H1 (cell line): ENCODE data around the gene THAP7. TPM values are rescaled to one million over a fixed set of nuclear protein-coding genes. Genes with fewer than 3 reads are reported as not detected.

ENCODE experiments used
- CTCF ChIA-PET: fragments of 300-600 bp; sonication (Branson Sonifier 250); formaldehyde crosslinking; loops from one replicate; lab custom pipeline; 2021; ENCODE audit not compliant: partially characterized antibody; lab: Charles Lee
- POLR2A ChIA-PET: fragments of 300-600 bp; sonication (Branson Sonifier 250); formaldehyde crosslinking; loops from one replicate; lab custom pipeline; 2021; ENCODE audit warnings: inconsistent platforms; ENCODE audit not compliant: partially characterized antibody; lab: Charles Lee
- DNase-seq, 2 experiments: peaks; one replicate each; pipeline versions ENCODE4 v3.0.0 to v3.0.0-alpha.2; 2010 to 2022; ENCODE audit warnings: low spot score in 2 of 2, low read depth in 1 of 2, mixed read lengths in 1 of 2
- FAIRE-seq: peaks from 2 replicates; lab custom pipeline; 2011; peaks lifted over from hg19 to GRCh38; lab: Jason Lieb, UNC
- H2AFZ ChIP-seq: 2 replicates; pipeline ENCODE4 v1.8.1; 2012; ENCODE audit warnings: low read length, inconsistent platforms
- H2AK5ac ChIP-seq: 2 replicates; pipeline ENCODE4 v1.6.1; 2013; ENCODE audit warnings: low read depth, low read length
- H2BK120ac ChIP-seq: replicated peaks from 2 replicates; pipeline ENCODE3; 2013; ENCODE audit warnings: low read depth, low read length, inconsistent platforms
- H2BK12ac ChIP-seq: 2 replicates; pipeline ENCODE4 v1.6.1; 2013; ENCODE audit warnings: low read depth, low read length
- H2BK15ac ChIP-seq: 2 replicates; pipeline ENCODE4 v1.6.1; 2013; ENCODE audit warnings: low read length
- H2BK20ac ChIP-seq: 2 replicates; pipeline ENCODE4 v1.6.1; 2013; ENCODE audit warnings: low read length
- H2BK5ac ChIP-seq: 2 replicates; pipeline ENCODE4 v1.6.1; 2013; ENCODE audit warnings: low read depth, low read length
- H3K14ac ChIP-seq: 2 replicates; pipeline ENCODE4 v1.6.1; 2013; ENCODE audit warnings: inconsistent platforms; ENCODE audit not compliant: insufficient read length
- H3K18ac ChIP-seq: 2 replicates; pipeline ENCODE4 v1.6.1; 2013; ENCODE audit warnings: low read length; ENCODE audit errors: extremely low read depth
- H3K23ac ChIP-seq: 2 replicates; pipeline ENCODE4 v1.6.1; 2013; ENCODE audit warnings: inconsistent platforms; ENCODE audit not compliant: insufficient read length
- H3K23me2 ChIP-seq: 2 replicates; pipeline ENCODE4 v1.6.1; 2013; ENCODE audit warnings: low read depth, low read length
- H3K27ac ChIP-seq: 2 replicates; pipeline ENCODE4 v1.6.1; 2011; ENCODE audit warnings: low read depth, low read length, inconsistent platforms
- H3K27me3 ChIP-seq, 4 experiments: replicated peaks in 1 of 4; 1 replicate in 1 of 4; 2 replicates in 3 of 4; pipeline versions ENCODE4 v1.6.1 to v1.8.1; 2011 to 2013; ENCODE audit warnings: low read length in 3 of 4, mild to moderate bottlenecking in 3 of 4, inconsistent platforms in 2 of 4, mixed read lengths in 2 of 4, moderate library complexity in 1 of 4; ENCODE audit not compliant: control insufficient read depth in 3 of 4, insufficient read depth in 3 of 4; ENCODE audit errors: extremely low read depth in 1 of 4
- H3K36me3 ChIP-seq, 4 experiments: 2 replicates each; pipeline versions ENCODE4 v1.6.1 to v1.8.1; 2011 to 2013; ENCODE audit warnings: mild to moderate bottlenecking in 4 of 4, low read length in 3 of 4, moderate library complexity in 2 of 4, control low read depth in 1 of 4, inconsistent platforms in 1 of 4; ENCODE audit not compliant: insufficient read depth in 4 of 4, control insufficient read depth in 2 of 4
- H3K4ac ChIP-seq: replicated peaks from 2 replicates; pipeline ENCODE3; 2013; ENCODE audit warnings: low read length, low read depth, mixed read lengths, inconsistent platforms; ENCODE audit not compliant: insufficient read length
- H3K4me1 ChIP-seq, 4 experiments: replicated peaks in 1 of 4; 1 replicate in 1 of 4; 2 replicates in 3 of 4; pipeline versions ENCODE4 v1.6.1 to v1.8.1; 2011 to 2013; ENCODE audit warnings: low read length in 3 of 4, inconsistent platforms in 2 of 4, mixed read lengths in 1 of 4; ENCODE audit not compliant: insufficient read depth in 4 of 4, control insufficient read depth in 3 of 4
- H3K4me2 ChIP-seq, 2 experiments: 2 replicates each; pipeline versions ENCODE4 v1.6.1 to v1.8.1; 2011 to 2013; ENCODE audit warnings: low read depth in 2 of 2, low read length in 2 of 2, control low read depth in 1 of 2, inconsistent platforms in 1 of 2, mild to moderate bottlenecking in 1 of 2; ENCODE audit not compliant: insufficient read depth in 1 of 2
- H3K4me3 ChIP-seq, 4 experiments: fragments of 200-600, 300-600 bp in 1 of 4; sonication (generic), shearing (Covaris generic), sonication (Bioruptor Twin) in 1 of 4; 2 replicates each; pipeline versions ENCODE4 v1.5.1 to v1.8.1; 2011 to 2016; ENCODE audit warnings: low read length in 4 of 4, low read depth in 3 of 4, control low read depth in 2 of 4, inconsistent platforms in 2 of 4, mild to moderate bottlenecking in 2 of 4, mixed read lengths in 1 of 4, moderate library complexity in 1 of 4; ENCODE audit not compliant: insufficient read depth in 2 of 4; ENCODE audit errors: extremely low read depth in 1 of 4
- H3K56ac ChIP-seq: replicated peaks from 2 replicates; pipeline ENCODE3; 2013; ENCODE audit warnings: low read depth, mild to moderate bottlenecking, mixed read lengths, low read length, inconsistent platforms; ENCODE audit not compliant: insufficient read length
- H3K79me1 ChIP-seq: 2 replicates; pipeline ENCODE4 v1.6.1; 2013; ENCODE audit warnings: low read depth, low read length, control low read depth
- H3K79me2 ChIP-seq, 2 experiments: 2 replicates each; pipeline versions ENCODE4 v1.6.1 to v1.8.1; 2012 to 2013; ENCODE audit warnings: low read length in 2 of 2, mild to moderate bottlenecking in 2 of 2, inconsistent platforms in 1 of 2; ENCODE audit not compliant: insufficient read depth in 2 of 2, control insufficient read depth in 1 of 2
- H3K9ac ChIP-seq, 4 experiments: replicated peaks in 1 of 4; 1 replicate in 1 of 4; 2 replicates in 3 of 4; pipeline versions ENCODE4 v1.6.1 to v1.8.1; 2011 to 2013; ENCODE audit warnings: low read depth in 3 of 4, low read length in 3 of 4, control low read depth in 2 of 4, mild to moderate bottlenecking in 2 of 4, moderate library complexity in 2 of 4, inconsistent platforms in 1 of 4; ENCODE audit errors: extremely low read depth in 1 of 4
- H3K9me3 ChIP-seq, 2 experiments: 2 replicates each; pipeline versions ENCODE4 v1.6.1 to v1.8.1; 2012 to 2013; ENCODE audit warnings: mild to moderate bottlenecking in 2 of 2, moderate library complexity in 2 of 2, control low read depth in 1 of 2, inconsistent platforms in 1 of 2, low read depth in 1 of 2, low read length in 1 of 2, mixed read lengths in 1 of 2; ENCODE audit not compliant: insufficient read depth in 2 of 2
- H4K20me1 ChIP-seq, 2 experiments: replicated peaks in 1 of 2; 2 replicates each; pipeline versions ENCODE3 to v1.8.1; 2011 to 2013; ENCODE audit warnings: inconsistent platforms in 2 of 2, low read length in 2 of 2, mild to moderate bottlenecking in 1 of 2; ENCODE audit not compliant: insufficient read depth in 2 of 2, control insufficient read depth in 1 of 2
- H4K5ac ChIP-seq: 2 replicates; pipeline ENCODE4 v1.6.1; 2013; ENCODE audit warnings: low read length, low read depth, mixed read lengths, inconsistent platforms; ENCODE audit not compliant: insufficient read length
- H4K8ac ChIP-seq: 2 replicates; pipeline ENCODE4 v1.8.0; 2013; ENCODE audit warnings: mild to moderate bottlenecking, moderate library complexity, low read length, inconsistent platforms; ENCODE audit not compliant: insufficient read depth; ENCODE audit errors: extremely low read depth
- H4K91ac ChIP-seq: replicated peaks from 2 replicates; pipeline ENCODE3; 2013; ENCODE audit warnings: low read length, mixed read lengths, inconsistent platforms; ENCODE audit not compliant: insufficient read length
- BACH1 ChIP-seq: IDR thresholded peaks from 2 replicates; pipeline ENCODE4 v1.6.1; 2012; ENCODE audit warnings: low read length, improper control_type of control experiment
- E2F6 ChIP-seq: IDR thresholded peaks from 2 replicates; pipeline ENCODE4 v1.6.1; 2012; ENCODE audit warnings: inconsistent platforms
- RAD21 ChIP-seq, 2 experiments: IDR thresholded peaks in 1 of 2; conservative IDR thresholded peaks in 1 of 2; 2 replicates each; pipeline ENCODE4 v1.6.1; 2011; ENCODE audit warnings: low read depth in 2 of 2, low read length in 2 of 2, improper control_type of control experiment in 1 of 2, inconsistent platforms in 1 of 2, mild to moderate bottlenecking in 1 of 2, moderate library complexity in 1 of 2
- RBBP5 ChIP-seq: IDR thresholded peaks from 2 replicates; pipeline ENCODE4 v1.7.1; 2012; ENCODE audit warnings: low read depth, mild to moderate bottlenecking, inconsistent platforms, low read length, moderate library complexity, borderline replicate concordance
- TAF7 ChIP-seq: optimal IDR thresholded peaks from 2 replicates; pipeline ENCODE3; 2011; ENCODE audit warnings: low read depth, mild to moderate bottlenecking, inconsistent platforms, low read length, moderate library complexity, borderline replicate concordance
- TEAD4 ChIP-seq: IDR thresholded peaks from 2 replicates; pipeline ENCODE4 v1.6.1; 2012; ENCODE audit warnings: low read depth, low read length, inconsistent platforms, mixed read lengths
- WGBS, 2 experiments: shearing (Covaris generic) in 1 of 2; methylation state at CpG; one replicate each; pipeline versions ENCODE4 v1.1.6 to v1.1.7; 2013 to 2015; ENCODE audit warnings: low lambda C conversion rate in 2 of 2, mixed read lengths in 2 of 2, inconsistent platforms in 1 of 2, low coverage in 1 of 2, missing lambda C conversion rate in 1 of 2; ENCODE audit not compliant: insufficient replicate concordance in 2 of 2, insufficient coverage in 1 of 2, insufficient read length in 1 of 2; ENCODE audit errors: extremely low coverage in 1 of 2, missing lambda C conversion rate in 1 of 2; 5-methylcytosine and 5-hydroxymethylcytosine counted together
- polyA plus RNA-seq, 7 experiments: library from polyadenylated mRNA; depleted of rRNA in 3 of 7; stranded (reverse) in 5 of 7; unstranded in 2 of 7; fragments of >200 nt in 5 of 7; fragments of 200-250 nt in 2 of 7; gene quantifications; 1 replicate in 5 of 7; 2 replicates in 1 of 7; 4 replicates in 1 of 7; pipeline versions ENCODE4 v1.2.1 to v1.2.3, GENCODE V29; 2011 to 2013; ENCODE audit warnings: missing spikeins in 2 of 7, mixed read lengths in 2 of 7
- total RNA-seq: library from RNA; stranded (reverse); fragmentation: NEBNext Ultra II Directional; extraction: Animal tissue kit (Norgen Biotek cat#: 25700); gene quantifications from 2 replicates; pipeline ENCODE4 v1.2.1, GENCODE V29; 2021

The THAP7 gene
- total and polyA plus RNA-seq, 2 of the 8 experiments (the other 6 are each of a cell fraction or from before 2014, with no cell fraction given): 16.9 to 32.5 TPM

- H3K79me1 ChIP-seq: no peaks in the 10 kb centered on the region
- FAIRE-seq (no peak), DNase-seq (no peak)
- no peak overlapping the region for H3K9ac ChIP-seq
- H3K56ac ChIP-seq: no peak overlapping the region
- no peaks in the 10 kb centered on the region for H3K79me2 ChIP-seq
- POLR2A ChIA-PET: interaction anchor here (0.5 to 1.6 kb wide), 3 partner anchors 12 to 93 kb away, joined by 3 to 5 read pairs (median 4); partner anchors contain the start of gene LZTR1
- 94% methylated on average over 30 of the region's 30 CpGs; no CpG with 5 or more reads in 1 of the 2 experiments for WGBS, 2 experiments
- no peaks in the 10 kb centered on the region for H3K27me3 ChIP-seq
- no peaks in the 10 kb centered on the region for H3K9me3 ChIP-seq
- no peak overlapping the region for H2AK5ac ChIP-seq
- no peak overlapping the region for H3K18ac ChIP-seq
- H2BK20ac ChIP-seq: no peak overlapping the region
- no peak overlapping the region for H4K91ac ChIP-seq
- no peak overlapping the region for H2BK12ac ChIP-seq
- no peak overlapping the region for H3K4me3 ChIP-seq
- H2BK15ac ChIP-seq: no peak overlapping the region
- no peak overlapping the region for H2BK120ac ChIP-seq
- no peak overlapping the region for H4K8ac ChIP-seq
- no peak overlapping the region for H3K14ac ChIP-seq
- H2AFZ ChIP-seq: no peak overlapping the region
- H2BK5ac ChIP-seq: no peak overlapping the region
- H3K27ac ChIP-seq: no peak overlapping the region
- no peak overlapping the region for H3K23ac ChIP-seq
- TF ChIP-seq RBBP5 (no peak), TEAD4 (no peak), BACH1 (no peak), RAD21 (IDR thresholded peaks at IDR 0.05 in 1 of 2, conservative IDR thresholded peaks at IDR 0.05 in 1 of 2; ENCODE audit: low read depth in 2 of 2, low read length in 2 of 2) (no peak), E2F6 (no peak), TAF7 (no peak)
- peaks cover 2 to 15% of the 10 kb centered on the region in 2 experiments for H4K20me1 ChIP-seq
- H3K23me2 ChIP-seq: no peaks in the 10 kb centered on the region
- no peak overlapping the region for H3K4me2 ChIP-seq
- CTCF ChIA-PET: interaction anchor here (0.6 to 1.7 kb wide), 3 partner anchors 9 to 71 kb away, joined by 3 to 4 read pairs (median 4); no protein-coding TSS in a partner anchor
- H4K5ac ChIP-seq: no peak overlapping the region
- no peaks in the 10 kb centered on the region for H3K4me1 ChIP-seq
- H3K36me3 ChIP-seq: peaks cover 0 to 10% (median 3%) of the 10 kb centered on the region in 4 experiments; a peak in 5 of 8 replicates
- H3K4ac ChIP-seq: no peak overlapping the region
Measured at GRCh38 chr22:20994128-20994901, 7.6 kb downstream of the THAP7 start.
